Hippocampal formation (tissue), 2 donors: ENCODE measurements around the gene SCNN1B.
"Not testable (repeated sequence)": the region's sequence is repeated elsewhere in the genome, so short reads cannot be mapped to it uniquely, and the experiment has no call there.

Experiments used
- DNase-seq, 2 donors: peaks; one replicate each; lab custom pipeline; 2025; lab: John Stamatoyannopoulos, UW

The SCNN1B gene

DNA sequence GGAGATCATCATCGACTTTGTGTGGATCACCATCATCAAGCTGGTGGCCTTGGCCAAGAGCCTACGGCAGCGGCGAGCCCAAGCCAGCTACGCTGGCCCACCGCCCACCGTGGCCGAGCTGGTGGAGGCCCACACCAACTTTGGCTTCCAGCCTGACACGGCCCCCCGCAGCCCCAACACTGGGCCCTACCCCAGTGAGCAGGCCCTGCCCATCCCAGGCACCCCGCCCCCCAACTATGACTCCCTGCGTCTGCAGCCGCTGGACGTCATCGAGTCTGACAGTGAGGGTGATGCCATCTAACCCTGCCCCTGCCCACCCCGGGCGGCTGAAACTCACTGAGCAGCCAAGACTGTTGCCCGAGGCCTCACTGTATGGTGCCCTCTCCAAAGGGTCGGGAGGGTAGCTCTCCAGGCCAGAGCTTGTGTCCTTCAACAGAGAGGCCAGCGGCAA, 78.4 kb downstream of the SCNN1B start:
- DNase-seq = no peak

GRCh38 chr16:23381702-23382101, 79.6 kb downstream of the SCNN1B start:
- not testable (repeated sequence) for DNase-seq

DNA sequence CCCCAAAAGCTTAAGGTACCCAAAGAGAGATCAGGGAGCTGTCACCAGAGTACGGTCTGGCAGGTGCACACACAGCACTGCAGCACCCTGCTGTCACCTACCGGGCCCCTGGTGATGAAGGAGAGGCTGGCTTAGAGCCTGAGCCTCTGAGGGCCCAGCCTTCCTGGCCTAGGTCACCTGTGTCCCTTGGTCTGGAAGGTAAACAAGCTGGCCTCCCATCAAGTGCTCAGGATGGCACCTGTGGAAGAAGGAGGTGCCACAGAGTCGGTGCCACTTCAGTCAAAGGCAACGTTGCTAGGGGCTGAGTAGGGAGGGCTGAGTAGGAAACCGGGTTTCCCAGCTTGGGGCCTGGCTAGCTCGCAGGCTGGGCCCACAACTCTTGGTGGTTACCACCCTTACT, 80.2 kb downstream of the SCNN1B start:
- DNase-seq = no peak

DNA sequence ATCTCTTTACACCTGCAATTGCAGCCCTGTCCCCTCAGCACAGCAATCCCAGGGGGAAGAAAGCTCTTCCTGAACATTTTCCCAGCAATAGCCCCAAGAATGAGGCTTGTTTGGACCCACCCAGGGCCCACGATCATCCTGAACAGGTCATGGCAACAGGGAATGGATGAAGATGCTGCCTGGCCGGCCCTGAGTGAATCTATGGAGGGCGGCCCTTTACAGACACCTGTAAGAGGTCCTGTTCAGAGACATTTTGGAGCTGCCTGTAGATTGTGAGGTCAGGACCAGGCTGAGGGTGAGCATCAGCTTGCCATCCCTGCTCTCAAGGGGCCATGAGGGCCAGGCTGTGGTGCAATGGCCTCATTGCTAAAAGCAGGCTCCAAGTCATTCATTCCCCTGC, 81.8 kb downstream of the SCNN1B start:
- no peak for DNase-seq

GRCh38 chr16:23384878-23385277, 82.8 kb downstream of the SCNN1B start:
- no peak for DNase-seq

- DNase-seq = no peak
Observed at GRCh38 chr16:23385441-23385840, 83.3 kb downstream of the SCNN1B start.

GRCh38 chr16:23387666-23388065, 85.6 kb downstream of the SCNN1B start:
- DNase-seq = no peak

- no peak for DNase-seq
Observed at GRCh38 chr16:23388786-23389185, 86.7 kb downstream of the SCNN1B start.

- DNase-seq = no peak
Observed at GRCh38 chr16:23389201-23389600, 87.1 kb downstream of the SCNN1B start.

- DNase-seq = not testable (repeated sequence)
Observed at GRCh38 chr16:23389936-23390335, 87.8 kb downstream of the SCNN1B start.

DNA sequence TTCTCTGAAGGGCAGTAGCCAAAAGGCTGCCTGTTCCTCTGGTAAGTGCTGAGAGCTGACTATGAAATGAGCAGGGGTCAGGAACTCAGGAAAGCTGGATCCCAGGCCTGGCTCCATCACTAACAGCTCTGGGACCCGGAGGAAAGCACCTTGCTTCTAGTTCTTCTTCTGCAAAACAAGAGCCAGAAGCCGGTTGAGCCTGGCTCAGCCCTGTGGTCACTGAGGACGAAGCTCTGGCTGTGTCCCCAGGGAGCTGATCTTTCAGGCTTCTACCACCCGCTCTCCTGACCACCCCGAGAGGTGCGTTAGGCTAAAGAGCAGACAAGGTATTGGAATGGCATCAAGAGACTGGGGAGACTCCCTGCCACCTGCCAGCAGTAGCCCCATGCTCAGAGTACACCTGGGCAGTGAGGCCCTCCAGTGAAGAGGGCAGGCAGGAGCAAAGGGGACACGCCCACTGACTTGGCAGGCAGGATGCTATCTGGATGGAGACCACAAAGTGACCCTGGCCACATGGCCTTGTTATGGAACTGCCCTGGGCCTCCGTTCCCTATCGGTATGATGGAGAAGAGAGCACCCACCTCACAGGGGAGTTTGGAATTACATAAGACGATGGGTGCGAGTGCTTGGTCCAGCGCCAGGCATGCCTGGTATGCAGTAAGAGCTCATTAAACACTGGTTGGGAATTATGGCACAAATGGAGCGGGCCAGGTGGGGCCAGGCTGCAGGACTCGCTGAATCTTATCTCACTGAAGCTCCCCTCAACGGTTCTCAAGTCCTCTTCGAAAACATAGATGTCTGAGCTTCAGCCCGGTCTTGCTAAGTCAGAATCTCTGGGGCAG, 89.5 kb downstream of the SCNN1B start:
- DNase-seq = no peak

GRCh38 chr16:23392223-23392600, 90.1 kb downstream of the SCNN1B start:
- DNase-seq = no peak

DNA sequence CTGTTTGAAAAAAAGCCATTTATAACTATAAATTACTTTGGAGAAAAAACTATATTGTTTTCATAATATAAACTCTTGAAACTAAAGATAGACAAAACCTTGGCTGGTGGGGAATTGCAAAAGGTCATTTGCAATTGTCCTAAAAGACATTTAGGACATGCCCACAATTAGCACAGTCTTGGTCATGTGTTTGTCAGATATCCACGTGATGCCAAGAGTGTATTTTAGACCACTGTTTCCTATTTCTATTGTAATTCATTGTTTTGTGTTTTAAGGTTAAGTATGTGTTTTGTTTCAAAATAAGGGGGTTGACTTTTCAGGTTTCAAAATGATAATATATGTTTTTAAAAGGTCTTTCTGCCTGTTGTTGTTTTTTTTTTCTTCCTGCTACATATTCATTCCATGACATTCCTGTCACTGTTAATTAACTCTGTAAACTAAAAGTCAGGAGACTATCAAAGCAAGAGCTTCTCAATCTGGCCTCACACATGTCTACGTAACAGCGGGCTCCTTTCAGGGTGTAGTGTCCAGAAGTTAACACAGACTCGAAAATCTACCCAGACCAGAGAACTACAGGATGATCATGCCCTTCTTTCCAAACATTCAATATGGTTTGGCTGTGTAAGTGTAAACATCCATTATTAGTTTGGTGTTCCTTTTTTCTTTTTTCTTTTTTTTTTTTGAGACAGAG, 92.2 kb downstream of the SCNN1B start:
- DNase-seq = no peak

- no peak for DNase-seq
Observed at GRCh38 chr16:23395732-23396131, 93.6 kb downstream of the SCNN1B start.

- no peak for DNase-seq
Observed at GRCh38 chr16:23397464-23397863, 95.4 kb downstream of the SCNN1B start.

GRCh38 chr16:23398987-23399805, 97.1 kb downstream of the SCNN1B start:
- DNase-seq = peak in 1 of 2 donors; percentile 23

- not testable (repeated sequence) for DNase-seq
Observed at GRCh38 chr16:23400447-23400846, 98.3 kb downstream of the SCNN1B start.

- no peak for DNase-seq
Observed at GRCh38 chr16:23401139-23401538, 99.0 kb downstream of the SCNN1B start.

- DNase-seq = no peak
Observed at GRCh38 chr16:23402100-23402499, 100.0 kb downstream of the SCNN1B start.

DNA sequence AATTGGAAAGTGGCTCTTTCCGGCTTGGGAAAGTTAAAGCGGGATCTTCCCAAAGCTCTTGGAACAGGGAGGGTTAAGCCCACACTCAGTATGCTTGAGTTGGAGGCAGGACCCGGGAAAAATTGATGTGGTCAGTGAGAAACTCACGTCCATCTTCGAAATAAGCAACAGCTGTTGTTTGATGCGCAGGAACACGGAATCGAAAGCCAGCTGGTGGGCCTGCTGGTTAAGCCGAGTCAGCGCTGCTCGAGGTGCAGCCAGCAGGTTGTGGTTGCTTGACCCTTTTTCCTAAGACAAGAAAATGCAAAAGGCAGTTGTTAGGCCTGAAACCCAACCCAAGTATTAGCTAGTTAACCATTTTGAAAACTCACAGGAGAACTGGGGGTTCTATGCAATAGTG, 101.4 kb downstream of the SCNN1B start:
- no peak for DNase-seq

DNA sequence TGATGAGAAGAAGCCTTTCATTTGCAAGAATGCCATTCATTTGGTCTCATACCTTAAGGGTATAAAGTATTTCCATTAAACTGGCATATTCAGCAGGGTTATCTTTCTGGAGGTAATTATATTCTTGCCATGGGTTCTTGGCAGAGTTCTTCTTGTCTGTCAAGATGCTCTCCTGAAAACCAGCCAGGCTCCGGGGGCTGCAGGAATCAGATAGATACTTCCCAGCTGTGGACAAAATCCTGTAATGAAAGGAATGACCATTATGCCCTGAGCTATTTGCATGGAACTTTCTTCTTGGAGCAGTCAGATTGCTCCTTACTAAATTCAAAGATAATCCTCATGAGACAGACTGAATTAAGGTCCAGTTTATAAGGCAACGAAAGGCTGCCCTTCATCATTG, 103.9 kb downstream of the SCNN1B start:
- no peak for DNase-seq

DNA sequence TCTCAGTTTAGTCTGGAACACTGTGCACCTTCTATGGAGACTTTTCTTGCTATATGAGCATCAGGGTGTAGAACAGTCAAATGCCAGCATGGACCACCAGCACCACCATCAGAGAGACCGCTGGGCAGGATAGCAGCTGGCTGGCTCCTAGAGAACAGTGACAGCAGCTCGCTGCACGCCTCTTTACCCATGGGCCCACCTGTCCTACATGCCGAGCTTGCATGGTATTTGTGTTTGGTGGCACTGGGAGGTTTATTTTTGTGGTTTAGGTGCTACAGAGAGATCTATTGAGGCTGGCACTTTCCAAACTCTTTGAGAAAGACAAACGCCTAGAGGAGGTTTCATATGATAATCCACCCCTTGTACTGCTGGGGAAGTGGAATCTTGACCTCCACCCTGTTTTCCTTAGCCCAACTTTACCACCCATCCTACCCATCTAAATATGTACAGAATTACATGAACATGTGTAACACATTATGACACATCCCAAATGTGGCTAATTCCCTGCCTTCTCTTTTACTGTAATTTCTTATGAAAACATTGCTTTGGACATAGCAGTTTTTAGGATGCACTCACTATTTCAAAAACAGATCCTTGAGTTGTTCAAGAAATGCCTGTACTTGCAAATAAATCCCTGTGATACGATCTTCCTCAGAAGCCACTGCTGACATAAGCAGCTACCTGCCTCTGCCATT, 104.6 kb downstream of the SCNN1B start:
- no peak for DNase-seq
